Stimulated activated CD8-positive, alpha-beta memory T cell treated with anti-CD3 and anti-CD28 coated beads, Interleukin-12 subunit alpha, Interleukin-12 subunit beta, amount 100 ng/mL, for 1 hour (primary cell): ENCODE measurements around the gene MTUS2.

Source experiments
- DNase-seq: peaks from one replicate; pipeline ENCODE4 v3.0.0-alpha.2; 2020; ENCODE audit warnings: low read depth

The MTUS2 gene

DNA sequence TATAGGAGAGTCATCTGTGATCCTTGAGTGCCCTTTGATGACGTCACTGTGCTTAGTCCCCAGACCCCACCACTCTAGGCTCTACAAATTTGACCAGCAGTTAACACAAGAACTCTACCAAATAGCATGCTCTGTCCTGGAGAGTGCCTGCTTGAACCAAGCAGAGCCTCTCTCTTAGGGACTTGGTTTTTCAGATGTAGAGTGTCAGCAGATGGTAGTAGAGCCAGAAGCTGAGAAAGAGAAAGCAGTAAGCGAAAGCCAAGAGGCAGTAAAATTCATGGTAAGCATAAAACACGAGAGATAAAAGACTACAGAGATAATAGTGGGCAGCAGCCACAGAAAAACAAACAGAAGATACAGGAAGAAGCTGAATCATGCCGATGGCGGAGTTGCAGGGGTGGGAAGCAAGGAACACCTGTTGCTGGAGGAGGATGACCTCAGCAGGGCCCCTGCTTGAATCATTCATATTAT lies 582.1 kb downstream of the MTUS2 start:
- DNase-seq, result no peak

DNA sequence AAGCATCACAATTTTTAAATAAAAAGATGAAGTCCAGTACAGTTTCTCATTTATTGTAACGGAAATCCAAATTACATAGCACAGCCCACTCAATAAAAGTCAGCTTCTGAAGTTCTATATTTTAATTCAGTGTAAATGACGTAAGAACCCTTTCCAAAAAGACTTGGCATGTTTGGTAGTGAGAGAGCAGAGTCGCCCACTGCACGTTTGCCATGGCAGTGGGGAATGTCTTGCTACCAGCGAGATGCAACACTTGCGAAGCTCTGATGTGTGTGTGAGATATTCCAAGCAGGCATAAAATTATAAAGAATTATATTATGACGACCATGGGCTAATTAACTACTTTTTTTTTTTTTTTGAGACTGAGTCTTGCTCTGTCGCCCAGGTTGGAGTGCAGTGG lies 585.3 kb downstream of the MTUS2 start:
- DNase-seq, result no peak

DNA sequence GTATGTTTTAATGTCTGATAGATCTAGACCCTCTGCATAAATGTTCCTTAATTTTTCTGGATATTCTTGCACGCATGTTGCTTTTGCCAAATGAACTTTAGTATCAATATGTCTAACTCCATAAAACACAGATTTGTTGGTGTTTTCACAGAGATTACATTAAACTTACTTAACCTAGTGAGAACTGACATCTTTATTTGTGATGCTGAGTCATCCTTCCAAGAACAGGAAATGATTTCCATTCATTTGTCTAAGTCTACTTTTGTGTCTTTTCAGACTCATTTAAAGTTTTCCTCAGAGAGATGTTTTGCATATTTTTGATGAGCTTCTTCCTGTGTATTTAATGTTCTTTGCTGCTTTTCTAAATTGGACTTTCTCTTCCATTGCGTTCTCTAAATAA lies 591.3 kb downstream of the MTUS2 start:
- no peak for DNase-seq

DNA sequence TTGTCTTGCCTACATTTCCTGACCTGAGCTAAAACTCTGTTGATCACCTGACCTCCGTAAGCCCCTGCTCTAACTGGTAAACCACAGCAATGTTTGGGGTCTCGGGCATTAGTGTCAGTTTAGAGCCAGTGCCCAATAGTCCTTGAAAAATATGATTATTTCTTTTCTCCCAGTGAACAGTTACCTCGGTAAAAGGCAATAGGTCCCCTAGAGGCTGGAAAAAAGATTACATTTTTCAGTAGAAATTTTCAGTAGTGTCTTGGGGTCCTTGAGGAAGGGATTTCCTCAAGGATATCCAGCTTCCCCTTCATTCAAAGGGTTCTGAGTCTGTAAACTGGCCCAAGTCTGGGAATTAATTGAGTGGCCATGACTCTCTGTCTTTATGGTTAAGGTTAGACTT lies 597.9 kb downstream of the MTUS2 start:
- DNase-seq, result no peak

DNA sequence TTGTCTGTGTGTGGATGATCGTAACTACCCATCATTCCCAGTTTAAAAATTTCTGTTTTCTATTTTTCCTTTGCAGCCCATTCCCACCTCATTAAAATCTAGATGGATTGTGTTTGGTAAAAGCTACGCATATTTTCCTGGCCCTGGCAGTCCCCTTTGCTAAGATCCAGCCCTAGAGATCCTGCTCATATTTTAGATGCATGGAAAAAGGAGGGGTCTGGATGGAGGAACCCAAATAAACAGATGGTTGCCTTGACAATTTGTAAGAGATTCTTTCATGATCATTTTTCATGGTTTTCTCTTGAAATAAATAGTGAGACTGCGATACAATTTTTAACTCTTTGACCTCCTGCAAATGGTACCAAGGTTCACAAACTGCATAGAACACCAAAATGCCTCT lies 601.0 kb downstream of the MTUS2 start:
- no peak for DNase-seq

DNA sequence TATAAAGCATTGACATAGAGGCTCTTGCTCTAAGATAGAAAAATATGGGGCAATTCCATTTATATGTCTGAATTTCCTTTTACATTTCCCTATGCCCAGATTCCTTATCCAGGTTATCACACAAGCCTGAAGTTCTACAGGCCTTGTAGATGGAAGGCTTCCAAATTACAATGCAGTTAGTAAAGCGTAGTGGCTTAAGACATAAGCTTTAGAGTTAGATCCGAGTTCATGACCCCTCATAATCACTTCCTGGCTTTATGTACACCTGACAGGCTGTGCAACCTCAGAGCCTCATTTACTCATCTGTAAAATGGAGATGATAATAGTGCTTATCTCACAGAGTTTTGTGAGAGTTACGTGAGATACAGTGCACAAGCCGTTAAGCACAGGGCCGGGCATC lies 601.9 kb downstream of the MTUS2 start:
- DNase-seq, result no peak

DNA sequence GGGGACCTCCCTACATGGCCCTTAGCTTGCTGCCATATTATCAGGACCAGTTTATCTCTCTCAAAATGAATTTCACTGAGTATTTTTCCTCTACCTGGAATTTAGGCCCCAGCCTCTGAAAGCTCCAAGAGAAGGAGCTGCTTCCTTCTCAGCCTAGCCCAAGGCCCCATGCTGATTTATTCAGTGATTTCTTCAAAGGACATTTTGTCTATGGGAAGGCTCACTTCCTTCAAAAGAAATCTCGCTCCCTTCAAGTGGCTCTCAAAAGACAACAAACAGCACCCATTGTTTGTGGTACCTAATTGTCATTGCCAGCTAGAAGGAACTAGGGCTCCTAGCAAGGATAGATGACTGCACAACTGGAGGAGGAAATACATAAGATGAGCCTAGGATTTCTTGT lies 602.9 kb downstream of the MTUS2 start:
- DNase-seq, result no peak

DNA sequence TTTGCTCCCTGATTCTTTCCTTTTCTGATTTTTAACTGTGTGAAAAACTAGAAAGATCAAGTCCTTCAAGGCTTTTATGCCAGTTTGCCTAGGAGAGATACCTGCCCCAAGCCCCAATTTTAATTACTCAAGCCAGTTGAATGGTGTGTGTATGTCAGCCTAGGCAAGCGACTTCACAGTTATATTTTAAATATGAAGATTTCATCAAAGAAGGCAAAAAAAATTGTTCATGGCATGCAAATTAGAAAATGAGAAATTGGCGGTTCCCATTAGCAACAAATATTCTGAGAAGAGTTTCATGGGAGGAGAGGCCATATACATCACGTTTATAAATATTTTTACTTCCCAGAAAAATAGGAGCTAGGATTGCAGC lies 607.8 kb downstream of the MTUS2 start:
- DNase-seq, result no peak

DNA sequence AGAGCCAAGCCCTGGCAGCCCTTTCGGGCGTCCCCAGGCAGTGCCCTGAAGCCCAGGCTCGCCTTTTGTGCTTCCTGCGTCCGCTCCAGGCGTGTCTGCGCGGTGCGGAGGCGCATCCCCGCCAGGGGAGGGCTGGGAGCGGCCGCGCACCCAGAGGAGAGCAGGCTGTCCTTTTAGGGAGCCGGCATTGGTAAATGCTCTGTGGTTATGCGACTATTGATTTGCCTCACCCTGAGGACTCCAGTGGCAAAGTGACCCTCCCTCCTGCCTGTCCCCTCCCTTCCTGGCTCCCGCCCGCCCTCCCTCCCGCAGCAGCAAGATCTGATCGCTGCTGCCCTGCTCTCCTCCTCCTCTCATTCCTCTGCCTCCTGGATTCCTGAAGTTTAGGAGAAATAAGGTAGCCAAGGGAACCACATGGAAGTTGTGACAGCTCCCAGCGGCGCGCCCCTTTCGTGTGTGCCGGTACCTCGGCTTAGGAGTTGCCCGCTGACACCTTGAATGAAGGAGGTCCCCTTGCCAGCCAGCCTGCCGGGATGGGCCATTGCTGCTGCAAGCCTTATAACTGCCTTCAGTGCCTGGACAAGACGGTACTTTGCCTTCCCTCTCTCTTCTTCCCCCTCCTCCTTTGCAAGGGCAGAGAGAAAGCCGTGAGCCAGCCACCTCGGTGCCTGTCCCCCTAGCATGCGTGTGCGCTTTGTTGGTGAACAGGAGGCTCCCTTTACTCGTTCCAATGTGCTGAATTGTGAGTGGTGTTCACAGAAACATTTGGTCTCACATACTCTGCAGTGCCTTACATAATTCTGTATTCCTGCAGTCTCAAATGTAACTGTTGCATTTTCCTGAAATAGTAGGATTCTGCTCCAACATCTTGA lies 608.4 kb downstream of the MTUS2 start:
- no peak for DNase-seq

DNA sequence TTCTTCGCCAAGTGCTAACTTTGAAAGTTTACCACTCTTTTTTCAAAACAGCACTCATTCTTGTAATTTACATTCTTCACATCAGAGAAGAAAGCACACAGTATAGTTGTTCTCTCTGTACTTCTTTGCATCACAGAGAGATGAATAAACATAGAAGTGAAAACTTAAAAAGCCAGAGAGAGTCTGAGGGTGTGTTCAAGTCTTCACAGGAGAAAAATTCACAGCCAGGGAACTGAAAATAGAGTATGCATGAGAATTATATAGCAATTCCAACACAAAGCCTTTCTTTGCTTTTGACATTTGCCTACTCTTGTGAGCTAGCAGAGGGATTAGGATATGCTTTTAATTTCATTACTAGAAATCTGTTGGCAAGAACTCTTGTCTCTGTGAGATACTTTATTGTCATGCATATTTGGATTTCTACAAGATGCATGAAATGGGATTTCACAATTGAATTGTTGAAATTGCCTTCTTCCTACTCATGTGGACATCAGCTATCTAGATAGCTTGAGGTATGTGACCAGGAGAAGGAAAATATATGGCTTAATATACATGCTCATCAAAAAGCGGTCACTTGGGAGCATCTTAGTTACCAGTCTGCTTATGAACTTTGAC lies 609.3 kb downstream of the MTUS2 start:
- no peak for DNase-seq

DNA sequence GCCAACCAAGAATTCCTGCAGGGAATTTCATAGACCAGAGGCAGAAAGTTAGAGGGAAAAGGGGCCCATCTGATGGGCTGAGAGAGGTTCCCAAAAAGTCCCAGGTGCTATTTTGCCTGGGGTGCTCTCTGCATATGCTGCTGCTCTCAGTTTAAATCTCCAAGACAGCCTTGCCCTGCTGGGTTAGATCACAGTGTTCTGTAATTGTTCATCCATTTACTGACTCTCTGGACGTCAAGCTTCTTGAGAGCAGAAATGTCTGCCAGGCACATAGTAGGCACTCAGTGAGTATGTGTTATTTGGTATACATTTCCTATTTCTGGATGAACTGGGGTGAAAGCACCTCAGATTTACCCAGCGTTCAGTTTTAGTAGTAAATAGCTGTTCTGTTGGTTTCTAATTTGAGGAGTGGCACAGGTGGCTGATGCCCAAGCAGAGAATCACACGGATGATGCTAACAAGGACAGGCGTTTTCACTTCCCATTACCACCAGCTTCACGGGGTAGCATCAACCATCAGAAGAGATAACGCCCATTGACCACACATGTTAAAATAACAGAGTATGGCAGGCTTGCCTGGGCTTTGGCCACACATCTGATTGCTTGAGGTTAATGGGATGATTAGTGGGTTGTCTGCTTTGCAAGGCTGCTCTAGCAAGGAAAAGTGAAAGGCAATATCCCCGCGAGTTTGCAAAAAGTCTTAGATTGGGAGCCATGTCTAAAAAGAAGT lies 614.2 kb downstream of the MTUS2 start:
- DNase-seq, result no peak

DNA sequence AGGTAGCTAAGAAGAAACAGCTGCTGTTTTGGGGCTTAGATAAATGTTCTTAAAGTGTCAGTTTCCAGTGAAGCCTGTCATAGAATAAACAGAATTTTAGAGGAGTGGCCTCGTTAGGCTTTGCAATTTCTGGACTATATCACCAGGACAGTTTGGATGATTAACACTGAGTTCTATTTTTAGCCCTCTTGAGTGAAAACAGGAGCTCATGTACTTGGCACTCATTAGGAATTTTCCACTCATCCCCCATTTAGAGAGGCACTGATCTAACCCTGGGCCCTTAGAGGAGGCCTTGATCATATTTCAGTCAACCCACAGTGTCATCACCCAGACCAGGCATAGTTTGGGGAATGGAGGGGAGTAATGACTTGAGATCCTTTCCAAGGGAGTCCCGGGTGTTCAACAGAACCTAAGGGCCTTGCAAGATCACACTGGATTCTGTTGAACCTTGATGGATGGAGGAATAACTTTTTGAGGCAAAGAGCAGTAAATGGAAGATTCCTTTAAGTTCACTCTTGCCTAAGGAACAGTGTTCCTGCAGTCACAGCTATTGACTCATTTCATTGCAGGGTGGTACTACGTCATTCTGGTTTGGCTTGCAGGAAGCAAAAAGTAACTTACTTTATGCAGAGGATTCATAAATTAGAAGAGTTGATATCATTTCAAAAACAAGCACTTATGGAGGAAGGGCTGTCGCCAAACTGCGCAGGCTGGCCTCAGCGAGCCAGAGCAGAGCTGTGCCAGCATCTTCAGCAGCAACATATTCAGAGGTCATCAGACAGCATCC lies 615.2 kb downstream of the MTUS2 start:
- DNase-seq, result no peak

DNA sequence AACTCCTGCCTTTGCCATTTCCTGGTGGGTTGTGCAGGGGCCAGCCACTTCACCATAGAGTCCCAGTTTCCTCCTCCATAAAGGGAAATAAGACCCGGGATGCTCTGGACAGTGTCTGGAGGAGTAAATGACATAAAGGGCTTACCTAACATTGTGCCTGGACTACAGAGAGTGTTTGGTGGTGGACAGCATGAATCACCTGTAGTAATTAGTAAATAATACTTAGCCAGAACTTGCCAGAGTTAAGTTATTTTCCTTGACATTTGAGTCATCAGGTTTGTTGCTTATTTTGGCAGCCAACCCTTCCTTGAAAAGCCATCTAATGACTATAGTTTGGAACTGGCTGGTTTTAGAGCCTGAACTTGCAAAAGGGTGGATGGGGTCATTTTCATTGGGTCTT lies 616.2 kb downstream of the MTUS2 start:
- no peak for DNase-seq

DNA sequence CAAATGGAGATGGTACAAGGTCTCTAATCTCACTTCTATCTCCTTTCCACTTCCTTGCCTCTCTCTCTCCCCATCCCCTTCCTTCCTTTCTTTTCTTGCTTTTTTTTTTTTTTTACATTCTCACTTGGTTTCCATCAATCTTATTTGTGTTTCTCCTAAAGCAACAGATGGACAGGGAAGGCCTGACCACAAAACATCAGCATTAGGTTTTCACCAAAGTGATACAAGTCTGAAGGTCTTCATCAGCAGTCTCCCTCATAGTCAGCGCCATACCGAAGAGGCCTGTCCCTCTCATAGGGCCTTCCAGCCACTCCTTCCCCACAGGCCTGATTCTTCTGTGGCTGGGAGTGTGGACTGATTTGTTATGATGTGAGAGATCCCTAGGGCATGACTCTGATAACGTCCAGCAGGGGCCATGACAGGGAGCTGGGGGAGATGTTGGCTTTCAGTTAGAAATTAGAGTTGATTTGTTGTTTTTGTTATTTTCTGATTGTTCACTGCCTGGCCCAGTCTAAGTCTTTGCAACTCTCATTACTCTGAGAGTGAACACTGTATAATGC lies 616.7 kb downstream of the MTUS2 start:
- DNase-seq, result no peak

DNA sequence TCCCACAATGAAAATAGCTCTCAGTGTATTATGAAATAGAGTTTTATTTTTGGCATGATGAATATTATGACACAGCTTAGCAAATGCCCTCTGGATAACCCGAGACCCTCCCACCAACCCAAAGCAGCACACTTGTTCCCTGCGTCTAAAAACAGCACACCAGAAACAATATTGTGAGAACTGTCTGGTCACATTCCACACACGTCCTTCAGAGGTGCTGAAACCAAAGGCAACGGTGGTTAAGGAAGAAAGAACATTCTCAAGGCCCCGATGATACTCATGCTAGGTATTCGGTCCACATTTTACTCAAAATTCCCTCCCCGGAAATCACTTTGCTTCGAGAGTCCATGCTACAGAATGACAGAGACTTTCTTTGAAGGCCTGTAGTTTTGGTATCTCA lies 618.6 kb downstream of the MTUS2 start:
- DNase-seq, result no peak

DNA sequence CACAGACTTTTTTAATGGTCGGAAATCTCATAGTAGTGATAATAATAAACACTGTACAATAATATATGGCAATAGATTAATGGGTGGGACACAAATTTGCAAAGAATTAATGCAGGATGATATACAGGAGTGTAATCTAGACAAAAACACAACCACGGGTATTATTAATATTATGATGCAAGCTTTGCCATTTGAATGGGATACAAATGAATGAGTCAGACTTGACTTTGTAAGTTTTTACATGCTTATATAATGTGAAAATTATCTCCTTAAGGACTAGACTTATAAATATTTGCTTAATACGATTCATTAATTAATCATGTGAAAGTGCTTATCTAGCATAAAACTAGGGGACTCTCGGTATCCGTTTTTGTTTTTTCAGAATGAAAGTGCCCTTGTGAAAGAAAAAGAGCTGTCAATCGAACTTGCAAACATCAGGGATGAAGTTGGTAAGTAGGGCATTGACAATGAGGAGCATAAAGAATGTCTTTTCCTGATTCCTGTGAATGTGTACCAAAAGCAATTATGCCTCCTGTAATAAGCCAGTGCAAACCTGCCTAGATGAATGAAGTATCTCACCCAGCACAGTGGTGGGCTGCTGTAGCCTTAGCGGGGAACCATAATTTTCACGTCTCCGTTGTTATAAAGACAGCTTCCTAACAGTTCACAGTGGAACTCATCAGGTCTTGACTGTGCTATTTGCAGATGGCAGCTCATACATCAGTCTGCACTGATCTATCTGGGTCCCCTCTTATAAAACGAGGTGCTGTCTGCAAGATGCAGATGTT lies 619.7 kb downstream of the MTUS2 start:
- no peak for DNase-seq

DNA sequence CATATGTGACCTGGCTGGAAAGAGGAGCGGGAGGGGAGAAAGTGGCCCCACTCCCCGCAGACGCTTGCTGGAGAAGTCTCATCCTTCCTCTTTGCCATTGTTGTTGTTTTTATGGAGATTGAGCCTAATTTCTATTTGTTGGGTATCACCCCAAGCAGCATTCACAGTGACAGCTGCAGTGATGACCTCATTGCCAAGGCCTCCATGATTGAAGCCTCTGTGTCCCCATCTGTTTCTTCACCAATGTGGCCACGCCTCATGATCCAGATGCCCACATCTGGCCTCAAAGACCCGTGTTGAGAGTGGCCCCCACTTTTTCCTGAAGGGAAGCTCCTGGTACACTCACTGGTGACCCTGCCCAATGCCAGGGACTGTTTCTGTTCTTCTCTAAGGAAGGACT lies 621.2 kb downstream of the MTUS2 start:
- DNase-seq, result no peak

DNA sequence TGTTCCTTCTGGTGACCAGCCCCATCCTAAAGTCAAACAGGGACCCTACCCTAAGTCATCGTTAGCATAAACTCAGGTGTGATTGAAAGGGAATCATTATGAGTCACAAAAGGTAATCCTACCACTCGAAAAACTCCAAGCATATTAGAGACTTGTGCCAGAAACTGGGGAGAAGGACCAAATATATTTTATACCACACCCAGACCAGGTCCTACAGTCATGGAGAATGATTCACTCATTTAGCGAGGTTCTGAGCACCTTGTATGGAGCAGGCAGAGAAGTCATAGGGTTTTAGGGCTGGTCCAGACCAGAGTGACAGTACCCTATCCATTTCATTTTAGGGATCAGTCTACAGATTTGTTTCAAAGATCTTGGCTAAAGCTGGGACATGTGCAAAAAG lies 625.9 kb downstream of the MTUS2 start:
- no peak for DNase-seq

DNA sequence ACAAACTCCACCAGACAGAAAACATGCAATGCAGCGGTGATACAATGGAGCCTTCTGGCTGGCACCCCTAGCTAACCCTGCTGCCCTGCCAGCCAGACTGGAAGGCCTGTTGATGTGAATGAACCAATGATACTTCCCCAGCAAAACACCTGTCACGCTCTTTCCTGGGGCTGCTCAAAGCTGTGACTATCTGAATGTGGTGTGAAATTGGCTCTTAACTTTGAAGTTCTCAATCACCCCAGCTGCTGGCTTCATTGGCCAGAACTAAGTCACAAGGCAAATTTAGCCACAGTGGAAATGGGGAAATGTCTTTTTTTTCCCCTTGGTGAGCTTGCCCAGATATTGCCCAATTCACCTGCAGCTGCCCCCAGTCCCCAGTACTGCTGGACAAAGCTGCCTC lies 628.0 kb downstream of the MTUS2 start:
- no peak for DNase-seq

DNA sequence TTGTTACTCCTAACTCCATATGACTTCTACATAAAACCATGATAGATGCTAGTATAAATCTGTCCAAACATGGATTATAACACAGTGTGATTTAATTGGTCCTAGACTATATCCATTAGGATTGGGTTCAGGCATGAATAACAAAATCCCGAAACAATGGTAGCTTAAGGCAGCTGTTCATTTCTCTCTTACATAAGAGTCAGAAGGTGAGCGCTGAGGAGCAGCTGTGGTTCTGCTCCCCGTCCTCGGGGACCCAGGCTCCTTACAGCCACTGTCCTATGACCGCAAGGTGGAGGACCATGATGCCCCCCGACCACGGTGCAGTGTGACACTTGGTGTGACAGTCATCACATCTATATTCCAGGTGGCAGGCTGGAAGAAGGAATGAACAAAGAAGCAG lies 629.6 kb downstream of the MTUS2 start:
- DNase-seq, result no peak

DNA sequence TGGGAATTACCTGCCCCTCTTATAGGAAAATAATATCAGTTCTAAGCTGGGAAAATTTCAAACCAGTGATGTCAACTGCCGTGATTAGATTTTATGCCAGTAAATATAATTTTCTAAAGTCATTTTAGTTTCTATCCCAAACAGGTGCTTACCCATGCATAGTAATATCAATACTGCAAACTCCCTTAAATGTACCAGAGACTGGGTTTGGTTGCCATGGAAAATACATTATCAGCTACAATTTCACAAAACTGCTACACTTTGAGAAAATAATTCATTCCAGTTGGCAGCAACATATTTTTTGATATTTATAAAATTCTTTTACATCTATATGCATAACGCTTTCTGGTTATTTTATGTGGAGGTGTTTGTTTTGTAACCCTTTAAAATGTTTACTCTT lies 631.8 kb downstream of the MTUS2 start:
- DNase-seq, result no peak
